ENCODE measurements around the gene HNRNPA2B1.
A peak's percentile ranks its signal among the peaks of the same experiment; 100 is the strongest.

Gene HNRNPA2B1
- 501 to 1,067 (median 768) reads per million in 9 experiments for total RNA-seq

DNA sequence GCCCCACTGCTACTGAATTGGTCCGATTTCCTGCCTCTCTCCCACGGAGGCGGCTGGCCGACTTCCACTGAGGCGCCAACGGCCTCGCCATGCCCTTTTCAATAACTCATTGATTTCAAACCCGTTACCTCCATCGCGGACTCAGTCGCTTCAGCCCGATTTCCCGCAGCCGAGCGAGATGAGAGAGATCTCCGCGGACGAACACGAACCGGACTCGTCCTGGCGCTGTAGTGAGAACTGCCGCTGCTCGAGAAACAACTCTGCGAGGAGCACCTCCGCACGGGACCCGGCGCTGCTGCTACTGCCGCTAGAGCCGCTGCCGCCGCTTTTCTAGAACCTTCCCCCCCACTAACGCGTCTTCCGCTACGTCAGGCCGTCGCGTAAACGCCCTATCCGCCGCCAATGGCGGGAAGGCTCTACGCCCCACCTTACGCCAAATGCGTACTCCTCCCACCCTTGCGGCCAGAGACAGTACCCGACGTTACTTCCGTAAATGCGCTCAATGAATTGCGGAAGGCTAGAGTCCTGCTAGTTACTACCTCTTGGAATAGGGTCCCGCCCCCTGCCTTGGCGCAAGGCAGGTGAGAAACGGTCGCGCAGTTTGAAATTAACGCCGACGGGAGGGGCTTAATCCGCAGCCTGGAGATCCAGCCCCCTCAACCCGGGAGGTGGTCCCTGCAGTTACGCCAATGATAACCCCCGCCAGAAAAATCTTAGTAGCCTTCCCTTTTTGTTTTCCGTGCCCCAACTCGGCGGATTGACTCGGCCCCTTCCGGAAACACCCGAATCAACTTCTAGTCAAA, at the start of gene HNRNPA2B1:
HNRNPA2B1 (minus strand) TSS at position 303 of the 803 bp plus-strand sequence; CDS start at position 134, 169 bp downstream.
- peaks cover 46 to 61% of the 10 kb centered on the region in 2 donors for H3K4me1 Mint-ChIP-seq (ENCODE audit: low read depth in 2 of 2)
- H3K36me3 Mint-ChIP-seq (ENCODE audit: insufficient read depth): peaks cover 62% of the 10 kb centered on the region

DNA sequence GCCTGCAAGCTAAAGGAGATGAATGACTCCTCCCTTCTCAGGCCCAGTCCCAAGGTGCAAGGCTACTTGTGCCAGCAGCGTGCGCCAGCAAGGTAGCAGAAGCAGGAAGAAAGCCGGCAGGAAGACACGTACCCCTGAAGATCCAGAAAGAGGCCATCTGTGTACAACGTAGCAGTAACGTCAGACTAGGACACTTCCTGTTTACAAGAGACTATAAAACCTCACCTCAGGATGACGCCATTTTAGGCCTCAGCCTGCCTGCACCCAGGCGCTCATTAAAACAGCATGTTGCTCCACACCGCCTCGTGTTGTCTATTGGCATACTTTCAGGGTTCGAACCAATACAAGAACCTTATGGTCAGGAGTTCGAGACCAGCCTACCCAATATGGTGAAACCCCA, 49.7 kb upstream of the HNRNPA2B1 start:
- Mint-ChIP-seq H3K27me3 (no peaks in the 10 kb centered on the region), H3K27ac (no peak overlapping the region), H3K9me3 (no peaks in the 10 kb centered on the region), H3K4me3 (no peak overlapping the region), H3K4me1 (ENCODE audit: low read depth in 2 of 2) (no peaks in the 10 kb centered on the region), H3K36me3 (ENCODE audit: insufficient read depth) (no peaks in the 10 kb centered on the region)
- no peak for ATAC-seq (replicated peaks)
- no peak for DNase-seq

More for the DNA sequence above, at the start of gene HNRNPA2B1:
- DNase-seq (peak; percentile 98 to 100 (median 99)), ATAC-seq (replicated peaks) (peak; percentile 70)
- peak within 1 kb of the TSS; percentile 99 to 100 for H3K27ac Mint-ChIP-seq
- no peaks in the 10 kb centered on the region for H3K27me3 Mint-ChIP-seq
- no peaks in the 10 kb centered on the region for H3K9me3 Mint-ChIP-seq
- peak within 1 kb of the TSS; percentile 99 to 100 for H3K4me3 Mint-ChIP-seq

- DNase-seq (no peak), ATAC-seq (replicated peaks) (no peak)
- Mint-ChIP-seq H3K27me3 (peaks cover 0 to 4% of the 10 kb centered on the region in 2 donors), H3K36me3 (ENCODE audit: insufficient read depth) (no peaks in the 10 kb centered on the region), H3K27ac (no peak overlapping the region), H3K4me1 (ENCODE audit: low read depth in 2 of 2) (no peaks in the 10 kb centered on the region), H3K4me3 (no peak overlapping the region), H3K9me3 (no peaks in the 10 kb centered on the region)
Measured at GRCh38 chr7:26245150-26245549, 44.6 kb upstream of the HNRNPA2B1 start.

DNA sequence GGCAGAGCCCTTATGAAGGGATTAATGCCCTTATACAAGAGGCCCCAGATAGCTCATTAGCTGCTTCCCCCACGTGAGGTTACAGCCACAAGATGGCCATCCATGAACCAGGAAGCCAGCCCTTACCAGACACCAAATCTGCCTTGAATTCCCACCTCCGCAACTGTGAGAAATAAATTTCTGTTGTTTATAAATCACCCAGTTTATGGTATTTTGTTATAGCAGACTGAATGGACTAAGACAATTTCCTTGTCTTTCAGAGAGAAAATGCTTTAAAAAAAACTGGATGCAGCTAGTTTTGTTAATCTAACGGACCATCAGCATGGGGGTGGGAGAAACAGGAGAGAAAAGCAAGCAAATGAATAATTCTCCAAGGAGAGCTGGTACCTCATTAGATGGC, 37.5 kb upstream of the HNRNPA2B1 start:
- ATAC-seq (replicated peaks) (no peak), DNase-seq (no peak)
- Mint-ChIP-seq H3K9me3 (no peaks in the 10 kb centered on the region), H3K4me1 (ENCODE audit: low read depth in 2 of 2) (no peaks in the 10 kb centered on the region), H3K36me3 (ENCODE audit: insufficient read depth) (no peaks in the 10 kb centered on the region), H3K4me3 (no peak overlapping the region), H3K27ac (no peak overlapping the region), H3K27me3 (peaks cover 8% of the 10 kb centered on the region in 2 donors)

DNA sequence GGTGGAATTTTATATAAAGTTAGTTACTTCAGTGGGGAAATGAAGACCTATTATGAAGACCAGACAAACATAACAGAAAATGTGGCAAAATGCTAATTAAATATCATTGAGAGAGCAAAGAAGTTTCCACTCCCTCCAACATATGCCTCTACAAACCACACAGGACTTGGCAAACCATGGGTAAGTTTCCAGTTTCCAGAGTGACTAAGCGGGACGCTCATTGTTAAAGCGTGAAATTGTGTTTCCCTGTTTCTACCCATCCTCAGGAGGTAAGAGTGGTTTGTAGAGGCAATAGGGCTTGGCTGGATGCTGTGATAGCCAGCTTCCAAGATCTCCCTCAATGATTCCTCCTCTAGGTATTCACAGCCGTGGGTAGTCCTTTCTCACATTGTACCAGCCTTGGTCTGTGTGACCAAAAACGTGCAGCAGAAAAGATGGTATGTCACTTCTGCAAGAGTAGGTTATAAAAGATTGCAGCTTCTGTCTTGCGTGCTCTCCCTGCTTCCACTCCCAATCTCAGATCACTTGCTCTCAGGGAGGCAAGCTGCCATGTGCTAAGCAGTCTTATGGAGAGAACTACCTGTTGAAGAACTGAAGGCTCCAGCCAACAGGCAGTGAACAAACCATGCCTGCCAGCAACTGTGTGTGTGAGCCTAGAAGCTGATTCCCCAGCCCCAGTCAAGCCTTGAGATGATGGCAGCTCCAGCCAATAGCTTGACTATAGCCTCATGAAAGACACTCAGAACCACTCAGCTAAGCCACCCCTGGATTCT, 36.7 kb upstream of the HNRNPA2B1 start:
- no peak for DNase-seq
- ATAC-seq (replicated peaks): no peak
- Mint-ChIP-seq H3K9me3 (no peaks in the 10 kb centered on the region), H3K36me3 (ENCODE audit: insufficient read depth) (no peaks in the 10 kb centered on the region), H3K4me1 (ENCODE audit: low read depth in 2 of 2) (no peaks in the 10 kb centered on the region), H3K27me3 (peaks cover 8% of the 10 kb centered on the region in 2 donors), H3K4me3 (no peak overlapping the region), H3K27ac (no peak overlapping the region)

GRCh38 chr7:26233902-26234511, 33.5 kb upstream of the HNRNPA2B1 start:
- ATAC-seq (replicated peaks) (no peak), DNase-seq (no peak)
- peaks cover 5 to 8% of the 10 kb centered on the region in 2 donors for H3K27me3 Mint-ChIP-seq
- H3K9me3 Mint-ChIP-seq: no peaks in the 10 kb centered on the region
- H3K36me3 Mint-ChIP-seq (ENCODE audit: insufficient read depth): no peaks in the 10 kb centered on the region
- no peaks in the 10 kb centered on the region for H3K4me1 Mint-ChIP-seq (ENCODE audit: low read depth in 2 of 2)
- H3K4me3 Mint-ChIP-seq: no peak overlapping the region
- no peak overlapping the region for H3K27ac Mint-ChIP-seq

GRCh38 chr7:26227987-26228386, 27.4 kb upstream of the HNRNPA2B1 start:
- Mint-ChIP-seq H3K9me3 (no peaks in the 10 kb centered on the region), H3K4me1 (ENCODE audit: low read depth in 2 of 2) (no peaks in the 10 kb centered on the region), H3K4me3 (no peak overlapping the region), H3K36me3 (ENCODE audit: insufficient read depth) (no peaks in the 10 kb centered on the region), H3K27me3 (peaks cover 0 to 11% of the 10 kb centered on the region in 2 donors), H3K27ac (no peak overlapping the region)
- DNase-seq (no peak), ATAC-seq (replicated peaks) (no peak)

GRCh38 chr7:26224359-26224758, 23.8 kb upstream of the HNRNPA2B1 start:
- Mint-ChIP-seq H3K4me1 (ENCODE audit: low read depth in 2 of 2) (no peaks in the 10 kb centered on the region), H3K4me3 (no peak overlapping the region), H3K9me3 (no peaks in the 10 kb centered on the region), H3K27me3 (peaks cover 0 to 6% of the 10 kb centered on the region in 2 donors), H3K27ac (no peak overlapping the region), H3K36me3 (ENCODE audit: insufficient read depth) (no peaks in the 10 kb centered on the region)
- no peak for ATAC-seq (replicated peaks)
- no peak for DNase-seq

GRCh38 chr7:26216049-26216448, 15.5 kb upstream of the HNRNPA2B1 start:
- no peak overlapping the region for H3K4me3 Mint-ChIP-seq
- DNase-seq (no peak), ATAC-seq (replicated peaks) (no peak)
- no peak overlapping the region for H3K27ac Mint-ChIP-seq
- H3K4me1 Mint-ChIP-seq (ENCODE audit: low read depth in 2 of 2): no peaks in the 10 kb centered on the region
- peaks cover 20% of the 10 kb centered on the region for H3K36me3 Mint-ChIP-seq (ENCODE audit: insufficient read depth)
- H3K27me3 Mint-ChIP-seq: no peaks in the 10 kb centered on the region
- H3K9me3 Mint-ChIP-seq: no peaks in the 10 kb centered on the region

GRCh38 chr7:26213807-26214515, 13.4 kb upstream of the HNRNPA2B1 start:
- H3K4me3 Mint-ChIP-seq: no peak overlapping the region
- no peaks in the 10 kb centered on the region for H3K9me3 Mint-ChIP-seq
- no peak overlapping the region for H3K27ac Mint-ChIP-seq
- H3K36me3 Mint-ChIP-seq (ENCODE audit: insufficient read depth): peaks cover 40% of the 10 kb centered on the region
- H3K4me1 Mint-ChIP-seq (ENCODE audit: low read depth in 2 of 2): peaks cover 0 to 4% of the 10 kb centered on the region in 2 donors
- H3K27me3 Mint-ChIP-seq: no peaks in the 10 kb centered on the region
- DNase-seq (no peak), ATAC-seq (replicated peaks) (no peak)

- Mint-ChIP-seq H3K4me3 (no peak overlapping the region), H3K27ac (peak overlapping the region in 1 of 2 donors; percentile 16), H3K9me3 (no peaks in the 10 kb centered on the region), H3K27me3 (no peaks in the 10 kb centered on the region), H3K4me1 (ENCODE audit: low read depth in 2 of 2) (peaks cover 0 to 4% of the 10 kb centered on the region in 2 donors), H3K36me3 (ENCODE audit: insufficient read depth) (peaks cover 49% of the 10 kb centered on the region)
- DNase-seq: no peak
- ATAC-seq (replicated peaks): no peak
Measured at GRCh38 chr7:26212921-26213718, 12.6 kb upstream of the HNRNPA2B1 start.

DNA sequence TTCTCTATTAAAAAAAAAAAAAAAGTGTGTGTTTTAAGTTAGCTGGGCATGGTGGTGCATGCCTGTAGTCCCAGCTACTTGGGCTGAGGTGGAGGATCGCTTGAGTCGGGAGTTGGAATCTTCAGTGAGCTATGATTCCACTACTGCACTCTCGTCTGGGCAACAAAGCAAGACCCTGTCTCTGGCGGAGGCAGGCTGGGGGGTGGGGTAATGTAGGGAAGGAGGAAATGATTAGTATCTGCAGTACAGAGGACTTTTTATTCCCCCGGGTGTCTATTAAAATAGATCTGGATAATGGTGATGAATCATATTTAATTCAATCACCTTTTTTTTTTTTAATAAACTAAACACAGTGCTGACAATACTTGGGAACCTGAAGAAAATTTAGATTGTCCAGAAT, 7.5 kb upstream of the HNRNPA2B1 start:
- Mint-ChIP-seq H3K27me3 (no peaks in the 10 kb centered on the region), H3K4me1 (ENCODE audit: low read depth in 2 of 2) (peaks cover 28 to 38% of the 10 kb centered on the region in 2 donors), H3K27ac (no peak overlapping the region), H3K9me3 (no peaks in the 10 kb centered on the region), H3K36me3 (ENCODE audit: insufficient read depth) (peaks cover 68% of the 10 kb centered on the region), H3K4me3 (no peak overlapping the region)
- no peak for ATAC-seq (replicated peaks)
- no peak for DNase-seq
